Lower leg skin (tissue), 4 donors: ENCODE data around the gene SMARCC2. TPM values are rescaled to one million over a fixed set of nuclear protein-coding genes. Genes with fewer than 3 reads are reported as not detected.

Source experiments
- DNase-seq, 2 donors: peaks; one replicate each; pipeline ENCODE4 v3.0.0-alpha.2; 2019; ENCODE audit warnings: low spot score in 2 of 2
- H3K4me3 ChIP-seq: fragments of 200-600 bp; sonication (generic); 2 replicates; pipeline ENCODE4 v1.5.1; 2017; ENCODE audit warnings: mild to moderate bottlenecking, low read depth; ENCODE audit not compliant: poor library complexity, severe bottlenecking
- CTCF ChIP-seq, 3 donors: fragments of 450-650 bp; IDR thresholded peaks; one replicate each; pipeline ENCODE4 v1.5.1; 2016; ENCODE audit warnings: antibody characterized with exemption in 3 of 3, mild to moderate bottlenecking in 3 of 3, moderate library complexity in 2 of 3
- POLR2A ChIP-seq, 2 donors: fragments of 450-650 bp; IDR thresholded peaks; one replicate each; pipeline ENCODE4 v1.6.1; 2016 to 2017; ENCODE audit warnings: antibody characterized with exemption in 2 of 2, mild to moderate bottlenecking in 1 of 2, moderate library complexity in 1 of 2
- WGBS, 2 donors: methylation state at CpG; one replicate each; pipeline ENCODE4 v1.1.5; 2018; 5-methylcytosine and 5-hydroxymethylcytosine counted together
- intact Hi-C: fragments of 100-400 bp; cut with DNase I; formaldehyde crosslinking; loops from one replicate; pipeline ENCODE4 v1.15.0; 2023; ENCODE audit warnings: low total_unique reads
- total RNA-seq, 4 donors: library from RNA; depleted of rRNA; stranded (reverse); fragments of >200 nt; gene quantifications; one replicate each; pipeline ENCODE4 v1.1.0, GENCODE V29; 2016

The SMARCC2 gene
- total RNA-seq, 4 donors from 2014 or later = 55.3 to 90.5 (median 63.5) TPM

GRCh38 chr12:56189918-56190694 is 823 bp upstream of the SMARCC2 start:
- peak; percentile 81 to 96 for DNase-seq
- 1% methylated on average over 41 to 42 of the region's 42 CpGs for WGBS, 2 donors
- TF ChIP-seq POLR2A (IDR thresholded peaks at IDR 0.05) (no peak), CTCF (IDR thresholded peaks at IDR 0.05) (no peak)
- H3K4me3 ChIP-seq = peak overlapping the region; percentile 85
- intact Hi-C loops = loop anchor here (5.0 kb wide), 2 partner anchors 63 to 277 kb away; partner anchors contain the start of genes ESYT1 and SPRYD4

GRCh38 chr12:56188778-56189098 is 545 bp downstream of the SMARCC2 start:
- intact Hi-C loops = loop anchor here (5.0 kb wide), 1 partner anchor 61 kb away; the partner anchor contains the start of gene ESYT1
- peak overlapping the region; percentile 85 for H3K4me3 ChIP-seq
- DNase-seq = no peak
- TF ChIP-seq CTCF (IDR thresholded peaks at IDR 0.05) (no peak), POLR2A (IDR thresholded peaks at IDR 0.05) (no peak)
- WGBS, 2 donors = 1% methylated on average over 15 to 16 of the region's 17 CpGs

GRCh38 chr12:56188131-56188777 is 1.0 kb downstream of the SMARCC2 start:
- TF ChIP-seq POLR2A (IDR thresholded peaks at IDR 0.05) (no peak), CTCF (IDR thresholded peaks at IDR 0.05) (no peak)
- H3K4me3 ChIP-seq = peak overlapping the region; percentile 85
- 7 to 11% methylated on average over 10 of the region's 10 CpGs for WGBS, 2 donors
- DNase-seq = no peak
- intact Hi-C loops = loop anchor here (5.0 kb wide), 1 partner anchor 61 kb away; the partner anchor contains the start of gene ESYT1

GRCh38 chr12:56186957-56187356 is 2.3 kb downstream of the SMARCC2 start:
- intact Hi-C loops = loop anchor here (5.0 kb wide), 1 partner anchor 60 kb away; the partner anchor contains the start of gene ESYT1
- WGBS, 2 donors = 46 to 48% methylated on average over 2 of the region's 2 CpGs
- DNase-seq = no peak
- no peak overlapping the region for H3K4me3 ChIP-seq
- TF ChIP-seq CTCF (IDR thresholded peaks at IDR 0.05) = no peak
- no peak for TF ChIP-seq POLR2A (IDR thresholded peaks at IDR 0.05)

DNA sequence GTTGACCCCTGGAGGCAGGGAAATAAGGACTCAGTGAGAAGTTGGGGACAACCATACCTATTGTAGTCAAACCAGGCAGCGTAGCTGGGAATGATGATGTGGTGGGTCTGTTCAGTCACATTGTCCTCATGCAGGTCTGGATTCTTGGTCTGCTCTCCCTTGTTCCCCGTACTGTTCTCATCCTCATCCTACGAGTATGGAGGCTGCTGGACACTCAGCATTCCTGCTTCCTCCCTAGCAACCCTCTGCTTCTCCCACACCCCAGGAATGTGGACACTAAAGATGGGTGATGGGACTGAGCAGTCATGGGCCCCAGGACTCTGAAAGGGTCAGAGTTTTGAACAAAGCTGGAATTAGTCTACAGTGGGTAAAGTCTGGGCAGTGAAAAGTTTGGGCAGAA is 10.9 kb downstream of the SMARCC2 start:
- DNase-seq = no peak
- intact Hi-C loops = no loop called here
- TF ChIP-seq POLR2A (IDR thresholded peaks at IDR 0.05) = no peak
- no peak for TF ChIP-seq CTCF (IDR thresholded peaks at IDR 0.05)
- WGBS, 2 donors = 92% methylated on average over 3 of the region's 3 CpGs
- H3K4me3 ChIP-seq = no peak overlapping the region
